Upper lobe of left lung (tissue), 4 donors: ENCODE measurements around the gene PPP2R2B.

Source experiments
- CTCF ChIP-seq, 6 experiments: fragments of 450-650 bp in 4 of 6; fragments of 200-600 bp in 2 of 6; sonication (generic) in 2 of 6; IDR thresholded peaks; one replicate each; pipeline ENCODE4 v1.5.1; 2016 to 2019; ENCODE audit warnings: antibody characterized with exemption in 6 of 6
- EP300 ChIP-seq, 4 donors: sonication (generic); formaldehyde crosslinking; IDR thresholded peaks; one replicate each; pipeline ENCODE4 v1.5.1; 2017; ENCODE audit warnings: antibody characterized with exemption in 4 of 4, control low read depth in 2 of 4
- POLR2A ChIP-seq, 4 donors: fragments of 450-650 bp; IDR thresholded peaks; one replicate each; pipeline ENCODE4 v1.5.1; 2016 to 2017; ENCODE audit warnings: antibody characterized with exemption in 4 of 4, mild to moderate bottlenecking in 2 of 4
- POLR2AphosphoS5 ChIP-seq, 2 donors: sonication (generic); formaldehyde crosslinking; IDR thresholded peaks; one replicate each; pipeline ENCODE4 v1.5.1; 2017; ENCODE audit warnings: antibody characterized with exemption in 2 of 2

GRCh38 chr5:146549615-146550014, 328.9 kb downstream of the PPP2R2B start:
- TF ChIP-seq CTCF (IDR thresholded peaks at IDR 0.05) (no peak), POLR2AphosphoS5 (IDR thresholded peaks at IDR 0.05) (no peak), EP300 (IDR thresholded peaks at IDR 0.05) (no peak), POLR2A (IDR thresholded peaks at IDR 0.05) (no peak)
